Eye (tissue), 1 donor: ENCODE measurements around the gene PSME3IP1.

Experiments
- DNase-seq: peaks from one replicate; pipeline ENCODE4 v3.0.0-alpha.2; 2015

PSME3IP1 gene

DNA sequence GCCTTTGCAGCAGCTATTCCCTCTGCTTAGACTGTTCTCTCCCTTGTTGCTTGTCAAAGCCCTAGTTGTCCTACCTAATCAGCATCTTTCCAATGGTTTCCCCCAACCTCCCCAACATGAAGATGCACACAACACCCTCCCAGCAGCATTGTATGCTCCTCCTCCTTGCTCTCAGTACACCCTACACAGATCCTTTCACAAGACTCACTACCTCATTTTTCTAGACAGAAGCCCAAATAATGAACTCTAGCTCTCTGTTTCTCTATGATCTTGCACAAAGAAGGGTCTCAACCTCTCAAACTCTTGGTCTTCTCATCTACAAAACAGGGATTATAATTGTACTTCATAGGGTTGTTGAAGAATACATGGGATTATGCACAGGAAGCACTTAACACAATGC lies 19.4 kb downstream of the PSME3IP1 start:
- no peak for DNase-seq

DNA sequence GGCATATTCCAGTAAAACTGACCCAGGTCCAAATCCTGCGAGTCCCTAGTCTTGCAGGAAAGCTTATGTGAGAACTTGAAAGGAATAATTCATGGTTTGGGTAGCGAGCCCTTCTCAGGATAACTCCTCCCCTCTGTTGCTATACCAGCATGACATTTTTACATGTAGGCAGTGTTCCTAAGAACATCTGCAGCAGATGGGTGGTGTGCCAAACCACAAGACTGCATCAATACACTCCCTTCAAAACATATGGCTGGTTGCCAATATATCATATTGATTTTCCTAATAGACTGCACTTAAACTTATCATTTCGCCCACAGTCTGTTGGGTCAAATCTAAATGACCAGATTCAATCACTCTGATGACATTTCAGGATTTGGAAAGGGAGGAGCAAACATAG lies 19.9 kb downstream of the PSME3IP1 start:
- no peak for DNase-seq

DNA sequence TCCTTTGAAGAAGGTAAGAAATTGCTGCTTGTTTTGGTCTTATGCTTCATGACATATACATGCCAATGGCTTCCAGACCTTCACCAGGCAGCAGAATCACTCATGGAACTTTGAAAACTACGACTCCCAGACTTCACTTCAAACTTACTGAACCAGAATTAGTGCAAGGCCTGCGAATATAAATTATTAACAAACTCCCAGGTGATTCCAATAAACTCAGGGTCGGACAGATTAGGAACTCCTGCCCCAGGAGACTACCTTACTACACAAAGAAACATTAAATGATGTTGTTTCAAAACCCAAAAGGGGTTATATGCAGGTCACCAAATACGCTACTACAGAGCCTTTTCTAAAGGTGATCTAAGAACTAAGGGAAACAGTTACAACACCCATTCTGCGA lies 20.4 kb downstream of the PSME3IP1 start:
- DNase-seq = no peak

DNA sequence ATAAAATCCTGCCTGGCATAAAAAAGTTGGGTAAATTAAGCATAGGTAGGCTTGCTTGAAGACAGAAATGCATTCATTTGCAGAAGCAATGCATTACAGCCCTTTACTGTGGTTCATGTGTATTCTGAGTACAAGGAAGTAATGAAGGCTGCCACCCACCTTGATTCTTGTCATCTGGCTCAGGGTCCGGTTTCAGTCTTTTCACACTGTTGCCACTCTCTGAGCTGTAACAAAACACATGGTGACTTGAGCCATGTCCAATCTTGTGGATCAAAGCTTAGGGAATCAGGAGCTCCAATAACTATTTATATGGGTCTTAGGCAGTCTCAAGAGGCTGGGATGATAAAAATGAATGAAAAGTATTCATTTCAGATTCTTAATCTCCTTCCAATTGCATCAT lies 22.0 kb downstream of the PSME3IP1 start:
- no peak for DNase-seq

DNA sequence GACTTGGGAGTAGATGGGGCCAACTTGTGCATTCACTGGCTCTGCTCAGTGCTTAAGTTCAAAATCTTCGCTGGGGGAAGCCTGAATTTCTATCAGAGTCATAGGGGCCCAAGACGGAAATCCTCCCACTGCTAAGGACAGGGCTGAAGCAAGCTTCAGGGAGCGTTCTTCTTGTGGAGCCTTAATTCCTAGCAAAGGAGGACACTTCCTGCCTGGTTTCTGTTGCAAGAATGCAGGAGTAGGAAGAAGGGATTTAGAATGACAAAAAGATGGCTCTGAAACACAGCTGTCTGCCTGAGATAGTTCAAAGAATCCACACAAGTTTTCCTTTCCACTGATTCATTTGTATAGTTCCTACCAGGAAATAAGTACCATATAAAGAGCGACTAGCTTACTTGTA lies 26.4 kb downstream of the PSME3IP1 start:
- no peak for DNase-seq

DNA sequence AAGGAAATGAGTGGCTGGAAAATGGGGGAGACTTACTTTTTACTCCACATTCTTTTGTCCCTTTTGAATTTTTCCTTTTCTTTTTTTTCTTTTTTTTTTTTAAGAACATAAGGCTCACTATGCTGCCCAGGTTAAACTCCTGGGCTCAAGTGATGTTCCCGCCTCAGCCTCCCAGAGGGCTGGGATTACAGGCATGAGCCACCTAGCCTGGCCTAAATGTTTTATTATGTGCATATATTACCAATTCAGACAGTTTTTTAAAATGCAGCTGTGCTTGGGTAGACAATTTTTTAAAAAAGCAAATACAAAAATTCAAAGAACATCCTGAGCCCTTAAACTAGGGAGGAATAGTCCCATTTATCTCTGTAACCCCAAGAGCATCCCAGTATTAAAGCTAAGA lies 28.3 kb downstream of the PSME3IP1 start:
- DNase-seq = no peak

DNA sequence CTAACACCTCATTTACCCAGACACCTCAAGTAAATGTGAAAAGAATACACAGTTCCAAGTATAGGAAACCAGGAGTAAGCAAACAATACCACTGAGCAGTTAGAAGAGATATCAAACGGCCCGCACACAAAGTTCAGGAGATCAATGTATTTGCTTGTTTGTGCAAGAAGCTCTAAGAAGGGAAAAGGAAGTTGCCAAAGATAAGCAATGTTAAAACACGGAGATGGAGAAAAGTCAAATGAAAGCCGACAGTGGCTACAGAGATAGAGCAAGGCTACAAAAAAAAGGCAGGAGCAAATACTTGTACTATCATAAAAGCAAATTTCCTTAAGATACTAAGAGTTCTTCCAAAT lies 29.5 kb downstream of the PSME3IP1 start:
- no peak for DNase-seq

DNA sequence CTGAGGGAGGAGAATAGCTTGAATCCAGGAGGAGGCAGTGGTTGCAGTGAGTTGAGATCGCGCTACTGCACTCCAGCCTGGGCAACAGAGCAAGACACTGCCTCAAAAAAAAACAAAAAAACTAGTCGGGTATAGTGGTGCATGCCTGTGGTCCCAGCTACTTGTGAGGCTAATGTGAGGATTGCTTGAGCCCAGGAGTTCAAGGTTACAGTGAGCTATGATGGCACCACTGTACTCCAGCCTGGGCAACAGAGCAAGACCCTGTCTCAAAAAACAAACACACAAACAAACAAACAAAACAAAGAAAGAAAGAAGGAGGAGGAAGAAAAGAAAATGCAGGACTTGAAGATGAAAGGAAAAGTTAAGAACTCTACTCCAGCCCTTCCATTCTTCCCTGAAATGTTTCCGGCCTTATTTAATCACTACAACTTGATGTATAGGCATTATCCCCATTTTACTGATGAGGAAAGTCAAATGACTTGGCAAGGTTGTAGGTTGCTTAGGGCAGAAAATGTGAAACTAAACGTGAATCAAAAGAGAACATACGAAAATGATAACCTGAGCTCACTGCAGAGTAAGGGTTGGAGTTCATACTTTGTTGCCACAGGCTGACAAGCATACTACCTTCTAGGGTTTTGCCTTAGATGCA lies 30.0 kb downstream of the PSME3IP1 start:
- no peak for DNase-seq

DNA sequence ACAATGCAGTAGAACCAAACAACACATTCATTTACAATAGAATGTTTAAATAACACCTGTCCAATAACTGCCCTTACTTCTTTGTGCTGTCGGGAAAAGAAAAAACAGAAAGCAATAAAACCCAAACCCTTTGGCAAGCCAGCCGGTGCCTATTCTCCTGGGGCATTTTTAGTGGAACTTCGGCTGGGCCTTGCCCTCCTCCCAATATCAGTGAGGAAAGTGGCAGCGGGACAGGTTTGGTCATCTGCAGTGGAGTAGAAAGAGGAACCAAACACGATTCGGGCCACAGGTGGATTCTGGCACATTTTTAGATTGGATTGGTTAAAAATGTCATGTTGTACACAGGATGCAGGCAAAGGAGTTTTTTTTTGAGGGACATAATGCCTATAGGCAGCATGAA lies 32.0 kb downstream of the PSME3IP1 start:
- DNase-seq = no peak

DNA sequence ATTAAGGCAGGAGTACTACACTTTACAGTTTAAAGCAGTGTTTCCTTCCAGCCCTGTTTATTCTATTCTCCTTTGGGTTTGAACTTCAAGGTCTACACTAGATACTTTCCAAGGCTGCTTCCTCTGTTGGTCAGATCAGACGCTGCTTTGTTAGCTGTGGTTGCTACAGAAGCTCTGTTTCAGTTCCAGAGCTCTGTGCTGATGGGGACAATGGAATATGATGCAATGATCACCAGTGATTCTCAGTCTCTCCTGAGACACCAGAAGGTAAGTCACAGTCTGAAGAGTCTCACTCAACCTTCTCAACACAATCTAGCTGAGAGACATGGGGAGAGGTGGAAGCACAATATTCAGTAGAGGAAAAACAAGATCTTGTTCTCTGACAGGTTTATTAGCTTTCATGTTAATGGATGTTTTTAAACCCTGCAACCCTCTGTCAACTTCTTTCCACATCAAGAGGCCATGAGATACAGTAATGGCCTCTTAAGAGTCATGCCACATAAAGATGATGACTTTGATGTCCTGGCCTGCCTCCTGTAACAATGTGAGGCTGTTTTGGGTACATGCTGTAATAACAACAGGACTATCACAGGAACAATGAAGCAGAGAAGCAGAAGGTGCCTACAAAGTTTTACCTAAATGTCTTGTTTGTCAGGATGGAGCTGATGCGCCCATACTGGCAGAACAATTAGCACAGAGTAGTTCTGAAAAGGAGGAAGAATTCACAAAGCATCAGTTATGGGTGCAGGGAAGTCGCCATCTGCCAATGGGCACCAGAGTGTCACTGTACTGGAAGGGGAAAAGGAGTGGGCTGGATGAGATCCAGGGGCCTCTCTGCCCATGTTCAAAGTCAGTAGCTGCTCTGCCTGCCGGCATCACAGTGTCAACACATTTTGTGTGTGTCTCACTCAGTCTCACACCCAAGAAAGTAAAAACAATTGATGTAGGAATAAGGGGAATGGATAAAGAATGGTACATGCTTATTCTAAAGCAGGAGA lies 33.4 kb downstream of the PSME3IP1 start:
- DNase-seq = no peak

DNA sequence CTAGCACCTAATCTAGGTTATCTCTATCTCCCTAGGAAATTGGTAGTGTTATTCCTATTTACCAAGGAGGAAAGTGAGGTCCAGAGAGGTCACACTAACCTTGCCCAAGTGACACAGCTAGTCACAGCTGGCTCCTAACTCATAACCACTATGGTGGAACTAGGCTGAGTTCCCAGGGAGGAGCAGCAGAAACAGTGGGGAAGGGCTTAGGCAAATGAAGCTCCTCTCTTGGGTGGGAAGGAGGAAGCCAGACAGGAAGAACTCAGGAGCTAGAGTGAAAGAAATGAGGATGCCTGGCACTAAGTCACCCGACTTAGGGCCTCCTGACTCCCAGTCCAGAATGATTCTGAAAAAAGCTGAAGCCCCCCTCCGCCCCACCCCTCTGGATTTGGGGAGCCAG lies 34.5 kb downstream of the PSME3IP1 start:
- DNase-seq = no peak

DNA sequence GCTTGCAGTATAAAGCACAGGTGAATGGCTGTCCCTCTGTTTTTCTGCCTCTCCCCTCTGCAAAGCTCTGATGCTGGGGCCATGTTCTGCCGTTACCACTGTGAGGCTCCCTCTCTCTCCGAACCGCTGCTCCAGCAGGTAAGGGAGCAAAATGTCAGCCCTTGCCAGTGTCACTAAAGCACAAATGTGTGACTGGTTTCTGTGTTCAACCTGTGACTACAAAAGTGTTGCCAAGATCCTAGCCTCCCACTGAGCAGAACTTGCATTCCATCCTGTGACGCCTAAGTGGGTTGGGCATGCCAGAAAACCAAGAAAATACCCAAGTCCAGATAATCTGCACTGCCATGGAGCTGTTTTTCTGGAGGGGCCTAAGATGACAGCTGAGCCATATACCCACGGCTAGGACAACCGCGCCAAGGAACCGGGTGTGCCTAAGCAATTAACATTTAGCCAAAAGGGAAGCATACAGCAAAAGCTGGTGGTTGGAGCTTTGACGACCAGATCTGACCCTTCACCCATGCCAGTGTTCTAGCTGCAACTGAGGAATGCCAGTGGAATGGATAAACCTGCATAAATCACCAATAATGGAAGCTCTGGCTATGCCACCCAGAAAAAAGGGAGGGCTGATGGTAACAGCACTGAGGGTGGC lies 35.0 kb downstream of the PSME3IP1 start:
- DNase-seq = no peak

DNA sequence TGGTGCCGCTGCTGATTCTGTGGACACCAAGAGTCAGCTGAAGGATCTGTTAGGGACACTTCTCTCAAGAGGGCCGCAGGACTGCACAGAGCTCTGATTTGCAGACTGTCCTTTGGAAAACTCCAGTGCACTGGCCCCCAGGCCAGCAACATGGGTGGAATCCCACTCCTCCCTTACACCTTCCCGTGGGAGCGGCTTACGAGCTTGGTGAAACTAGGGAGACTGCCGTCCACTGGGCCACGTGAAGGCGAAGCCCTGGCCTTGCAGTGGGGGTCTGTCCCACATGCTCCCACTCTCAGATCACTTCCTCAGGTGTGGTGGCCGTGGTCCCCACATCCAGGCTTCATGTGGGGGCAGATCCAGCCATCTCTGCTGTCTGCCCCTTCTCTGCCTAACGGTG lies 36.4 kb downstream of the PSME3IP1 start:
- DNase-seq = no peak

DNA sequence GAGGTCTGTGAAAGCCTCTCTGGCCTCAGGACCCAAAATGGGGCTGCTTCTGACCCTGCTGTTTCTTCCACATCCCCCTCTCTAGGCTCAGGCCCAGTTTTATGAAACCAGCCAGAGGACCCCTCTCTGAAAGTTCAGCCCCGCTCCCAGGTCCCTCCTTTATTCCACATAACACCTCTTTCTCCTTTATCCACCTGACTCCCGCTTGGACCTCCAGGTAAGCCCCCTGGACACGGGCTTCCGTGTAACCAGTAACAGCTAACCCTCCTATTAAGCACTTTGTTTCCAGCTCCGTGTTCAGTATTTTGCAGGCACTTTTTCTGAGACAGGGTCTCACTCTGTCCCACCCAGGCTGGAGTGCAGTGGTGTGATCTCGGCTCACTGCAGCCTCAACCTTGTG lies 37.4 kb downstream of the PSME3IP1 start:
- DNase-seq = no peak

DNA sequence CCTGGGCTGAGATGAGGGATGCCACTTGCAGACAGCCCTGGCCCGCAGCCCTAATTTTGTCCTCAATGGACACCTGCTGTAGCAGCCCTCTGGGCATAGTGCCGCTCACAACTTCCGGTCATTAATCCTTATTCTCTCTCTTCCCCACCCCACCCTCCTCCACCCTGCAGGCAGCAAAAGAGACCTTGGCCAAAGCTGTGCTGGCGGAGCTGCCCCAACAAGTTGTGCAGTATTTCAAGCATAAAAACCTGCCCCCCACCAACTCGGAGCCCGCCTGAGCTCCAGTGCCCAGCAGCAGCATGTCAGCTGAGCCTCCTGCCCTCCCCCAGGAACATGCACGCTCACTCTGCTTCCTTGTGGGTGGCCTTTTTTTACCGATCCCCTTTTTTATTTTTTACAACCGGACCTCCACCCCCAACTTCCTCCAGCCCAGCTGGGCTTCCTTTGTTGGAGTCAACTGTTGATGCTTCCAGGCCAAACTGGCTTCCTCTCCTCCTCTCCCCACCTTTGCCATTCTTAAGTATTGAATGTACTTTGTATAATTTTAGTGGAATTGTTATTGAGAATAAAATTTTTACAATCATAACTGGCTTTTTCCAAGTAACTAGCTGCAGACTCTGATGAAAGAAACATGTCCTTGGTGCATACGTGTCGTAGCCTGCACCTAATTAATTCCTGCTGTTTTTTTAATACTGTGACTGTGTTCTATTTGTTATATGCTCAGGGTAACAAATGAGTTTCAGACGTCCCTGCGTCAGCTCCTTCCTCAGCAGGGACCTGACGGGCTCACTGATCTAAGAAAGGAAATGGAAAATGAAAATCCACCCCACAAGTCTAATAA lies 38.2 kb downstream of the PSME3IP1 start:
- DNase-seq = peak; percentile 60

DNA sequence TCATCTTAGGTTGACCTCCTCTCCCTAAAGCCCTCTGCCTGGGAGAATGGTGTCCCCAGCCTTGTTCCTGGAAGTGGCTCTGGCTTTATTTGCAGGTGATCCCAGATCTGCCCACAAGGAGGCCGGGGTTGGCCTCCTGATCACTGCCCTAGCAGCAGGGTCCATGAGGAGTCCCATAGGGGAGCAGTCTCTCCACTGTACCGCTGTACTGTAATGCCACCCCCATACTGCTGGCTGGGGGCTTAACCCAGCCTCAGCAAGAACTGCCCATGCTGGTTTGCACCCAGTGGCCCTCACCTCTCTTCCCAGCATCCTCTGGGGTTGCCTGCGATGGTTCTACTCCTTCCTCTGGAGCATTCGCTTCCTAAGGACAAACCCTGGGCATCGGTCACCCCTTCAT lies 39.1 kb downstream of the PSME3IP1 start:
- no peak for DNase-seq

DNA sequence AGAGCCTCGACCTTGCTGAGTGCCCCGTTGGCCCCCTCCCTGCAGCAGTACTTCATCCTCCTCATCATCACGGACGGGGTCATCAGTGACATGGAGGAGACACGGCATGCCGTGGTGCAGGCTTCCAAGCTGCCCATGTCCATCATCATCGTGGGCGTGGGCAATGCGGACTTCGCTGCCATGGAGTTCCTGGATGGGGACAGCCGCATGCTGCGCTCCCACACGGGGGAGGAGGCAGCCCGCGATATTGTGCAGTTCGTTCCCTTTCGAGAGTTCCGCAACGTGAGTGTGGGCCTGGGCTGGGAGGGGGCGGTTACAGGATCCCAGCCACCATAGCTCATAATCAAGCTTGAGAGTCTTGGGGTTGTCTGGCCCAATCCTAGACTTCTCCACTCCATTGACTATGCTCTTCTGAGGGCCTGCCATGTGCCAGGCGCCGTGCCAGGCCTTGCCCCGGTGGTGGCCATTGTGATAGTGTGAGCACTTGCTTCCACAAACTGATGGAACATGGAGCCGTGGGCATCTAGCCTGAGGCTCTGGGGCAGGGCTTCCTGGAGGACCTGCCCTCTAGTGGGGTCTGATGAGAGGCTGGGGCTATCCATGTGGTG lies 39.7 kb downstream of the PSME3IP1 start:
- no peak for DNase-seq

DNA sequence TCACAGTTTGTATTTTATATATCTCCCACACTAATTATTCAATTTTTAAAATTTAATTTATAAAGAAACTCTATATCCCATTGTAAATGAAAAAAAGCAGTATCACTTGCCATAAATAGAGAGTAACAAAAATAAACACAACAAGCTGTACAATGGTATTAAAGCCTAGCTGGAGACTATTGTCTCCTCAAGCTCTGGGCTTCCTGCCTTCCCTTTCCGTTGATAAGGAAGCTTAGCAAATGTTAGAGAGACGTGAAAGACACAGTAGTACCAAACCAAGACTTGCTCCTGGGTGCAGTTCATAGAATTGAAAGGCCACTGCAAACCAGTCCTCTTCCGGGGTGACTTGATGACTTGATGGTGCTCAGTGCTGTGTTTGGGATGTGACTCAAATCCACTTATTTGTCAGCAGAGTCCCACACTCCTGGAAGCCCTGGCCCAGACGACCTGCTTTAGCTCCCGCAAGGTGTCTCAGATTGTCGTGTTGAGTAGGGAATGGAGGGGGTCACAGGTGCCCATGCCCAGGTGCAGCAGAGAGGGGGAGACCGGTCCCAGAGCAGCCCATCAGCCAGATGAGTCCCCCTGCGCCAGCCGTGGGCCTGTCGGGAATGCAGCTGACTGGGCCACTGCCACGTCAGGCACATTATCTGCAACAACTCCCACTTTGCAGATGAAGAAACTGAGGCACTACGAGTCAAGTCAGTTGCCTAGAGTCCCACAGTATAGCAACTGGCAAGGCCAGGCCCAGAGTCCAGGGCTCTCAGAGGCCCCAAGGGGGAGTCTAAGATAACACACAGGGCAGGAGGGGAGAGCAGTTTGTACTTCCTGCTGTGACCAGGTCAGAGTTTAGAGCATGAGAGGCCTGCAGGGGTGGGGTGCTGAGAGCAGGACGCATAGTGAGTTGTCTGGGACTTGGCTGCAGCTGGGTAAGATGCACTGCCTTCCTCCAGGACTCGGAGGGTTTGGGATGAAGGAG lies 40.5 kb downstream of the PSME3IP1 start:
- DNase-seq = no peak

DNA sequence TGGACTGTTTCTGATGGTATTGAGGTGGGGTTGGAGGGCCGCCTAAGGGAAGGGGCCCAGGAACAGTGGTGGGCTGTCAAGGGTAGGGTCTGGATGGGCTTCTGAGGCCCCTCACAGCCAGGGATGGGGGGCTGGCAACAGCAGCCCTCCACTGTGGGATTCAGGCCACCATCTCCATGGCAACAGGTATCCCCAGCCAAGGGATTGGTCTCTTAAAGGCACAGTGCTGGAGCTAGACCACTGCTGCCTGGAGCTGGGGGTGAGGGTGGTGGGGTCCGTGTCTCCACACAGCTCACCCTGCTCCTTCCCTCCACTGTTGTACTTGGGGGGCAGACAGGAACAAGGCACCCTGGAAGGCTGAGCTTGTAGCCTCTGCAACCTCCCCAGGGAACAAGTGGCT lies 41.8 kb downstream of the PSME3IP1 start:
- no peak for DNase-seq

DNA sequence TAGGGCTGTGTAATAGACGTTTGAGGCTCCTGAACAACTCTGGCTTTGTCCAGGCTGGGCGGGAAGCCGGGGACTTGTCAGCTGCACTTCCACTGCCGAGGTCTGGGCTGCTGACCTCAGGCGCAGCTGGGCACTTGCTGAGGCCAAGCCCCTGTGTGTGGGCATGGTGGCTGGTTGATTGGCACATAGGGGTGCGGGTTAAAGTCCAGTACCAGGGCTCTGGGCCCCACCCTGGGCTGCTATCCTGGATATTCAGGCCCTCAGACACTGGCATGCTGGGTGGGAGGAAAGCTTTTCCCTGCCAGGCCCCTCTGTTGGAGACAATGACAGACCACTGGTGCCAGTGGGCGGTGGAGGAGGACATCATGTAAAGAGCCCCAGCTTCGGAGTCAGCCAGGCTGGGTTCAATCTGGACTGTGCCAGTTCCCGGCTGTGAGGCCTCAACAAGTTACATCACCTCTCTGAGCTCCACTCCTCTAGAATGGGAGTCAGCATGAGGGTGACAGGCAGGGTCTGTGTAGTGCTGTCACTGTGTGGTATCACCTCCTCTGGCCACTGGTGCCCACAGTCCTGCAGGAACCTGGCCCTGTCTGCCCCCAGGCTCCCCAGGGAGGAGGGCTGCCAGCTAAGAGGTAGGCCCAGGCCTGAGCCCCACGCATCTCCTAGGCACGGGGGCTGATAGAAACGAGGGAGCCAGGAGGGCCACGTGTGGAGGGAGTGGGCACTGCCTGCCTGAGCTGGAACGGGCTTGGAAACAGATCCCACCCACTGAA lies 42.5 kb downstream of the PSME3IP1 start:
- DNase-seq = no peak
